ENCODE results near the gene ANK3.

DNA sequence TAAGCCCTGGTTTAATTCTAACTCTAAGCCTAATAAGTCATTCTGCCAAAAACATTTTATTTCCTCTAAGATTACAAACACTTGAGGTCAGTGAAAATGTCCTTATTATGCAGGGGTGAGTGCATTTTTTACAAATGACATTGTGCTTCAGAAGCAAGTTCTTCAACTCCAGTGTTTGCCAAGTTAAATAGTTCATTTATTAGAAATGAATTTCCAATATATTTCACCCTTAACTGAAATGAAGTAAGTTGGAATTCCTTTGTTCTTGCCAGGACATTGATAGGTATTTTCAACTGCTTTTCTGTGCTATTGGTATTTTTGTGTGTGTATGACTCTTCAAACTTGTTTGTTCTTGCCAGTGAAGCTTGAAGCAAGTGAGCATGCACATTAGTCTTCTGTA, 393.8 kb downstream of the ANK3 start:
- no peak for TF ChIP-seq FOS (IDR thresholded peaks at IDR 0.05; ENCODE audit: borderline replicate concordance, insufficient read depth, low read length)
- no peak for TF ChIP-seq POLR2AphosphoS5 (IDR thresholded peaks at IDR 0.05; ENCODE audit: insufficient read depth, low read depth, low read length)
- TF ChIP-seq, protein P1, sequence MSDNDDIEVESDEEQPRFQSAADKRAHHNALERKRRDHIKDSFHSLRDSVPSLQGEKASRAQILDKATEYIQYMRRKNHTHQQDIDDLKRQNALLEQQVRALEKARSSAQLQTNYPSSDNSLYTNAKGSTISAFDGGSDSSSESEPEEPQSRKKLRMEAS (IDR thresholded peaks at IDR 0.05; ENCODE audit: insufficient read depth, insufficient read length), result no peak
- TF ChIP-seq POLR2A (IDR thresholded peaks at IDR 0.05; ENCODE audit: low read depth, low read length), result no peak
- no peak for TF ChIP-seq GATA2 (IDR thresholded peaks at IDR 0.05; ENCODE audit: insufficient read depth, insufficient read length, low read depth, low read length)
- TF ChIP-seq, protein P2, sequence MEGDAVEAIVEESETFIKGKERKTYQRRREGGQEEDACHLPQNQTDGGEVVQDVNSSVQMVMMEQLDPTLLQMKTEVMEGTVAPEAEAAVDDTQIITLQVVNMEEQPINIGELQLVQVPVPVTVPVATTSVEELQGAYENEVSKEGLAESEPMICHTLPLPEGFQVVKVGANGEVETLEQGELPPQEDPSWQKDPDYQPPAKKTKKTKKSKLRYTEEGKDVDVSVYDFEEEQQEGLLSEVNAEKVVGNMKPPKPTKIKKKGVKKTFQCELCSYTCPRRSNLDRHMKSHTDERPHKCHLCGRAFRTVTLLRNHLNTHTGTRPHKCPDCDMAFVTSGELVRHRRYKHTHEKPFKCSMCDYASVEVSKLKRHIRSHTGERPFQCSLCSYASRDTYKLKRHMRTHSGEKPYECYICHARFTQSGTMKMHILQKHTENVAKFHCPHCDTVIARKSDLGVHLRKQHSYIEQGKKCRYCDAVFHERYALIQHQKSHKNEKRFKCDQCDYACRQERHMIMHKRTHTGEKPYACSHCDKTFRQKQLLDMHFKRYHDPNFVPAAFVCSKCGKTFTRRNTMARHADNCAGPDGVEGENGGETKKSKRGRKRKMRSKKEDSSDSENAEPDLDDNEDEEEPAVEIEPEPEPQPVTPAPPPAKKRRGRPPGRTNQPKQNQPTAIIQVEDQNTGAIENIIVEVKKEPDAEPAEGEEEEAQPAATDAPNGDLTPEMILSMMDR (IDR thresholded peaks at IDR 0.05; ENCODE audit: extremely low read depth in 1 of 2, insufficient read depth in 1 of 2, low read depth in 1 of 2, low read length in 2 of 2), result no peak
- no peak for TF ChIP-seq EZH2 (IDR thresholded peaks at IDR 0.05; ENCODE audit: borderline replicate concordance, low read depth, low read length, severe bottlenecking)
- no peak for TF ChIP-seq JUN (IDR thresholded peaks at IDR 0.05; ENCODE audit: borderline replicate concordance, insufficient read depth, insufficient read length, low read depth)
- TF ChIP-seq MYC (IDR thresholded peaks at IDR 0.05; ENCODE audit: low read depth, low read length), result no peak
